Spinal cord (tissue), 10 donors: ENCODE results near the gene NAT10. TPM values are rescaled to one million over a fixed set of nuclear protein-coding genes. Genes with fewer than 3 reads are reported as not detected.

Experiments
- DNase-seq, 6 donors: peaks; one replicate each; pipeline versions ENCODE4 v3.0.0 to v3.0.0-alpha.2; 2013 to 2015; ENCODE audit warnings: low spot score in 6 of 6, low read depth in 4 of 6
- H3K27ac ChIP-seq: one replicate; pipeline ENCODE4 v1.5.1; 2013; ENCODE audit warnings: low read depth, low read length, control low read depth
- H3K27me3 ChIP-seq: one replicate; pipeline ENCODE4 v1.6.1; 2013; ENCODE audit warnings: low read length; ENCODE audit not compliant: control insufficient read depth, insufficient read depth
- H3K36me3 ChIP-seq: one replicate; pipeline ENCODE4 v1.6.1; 2013; ENCODE audit warnings: low read length; ENCODE audit not compliant: control insufficient read depth, insufficient read depth
- H3K4me1 ChIP-seq: one replicate; pipeline ENCODE4 v1.6.1; 2013; ENCODE audit warnings: low read length; ENCODE audit not compliant: control insufficient read depth, insufficient read depth
- H3K4me3 ChIP-seq: one replicate; pipeline ENCODE4 v1.5.1; 2013; ENCODE audit warnings: low read depth, low read length, control low read depth
- H3K9me3 ChIP-seq: one replicate; pipeline ENCODE4 v1.6.1; 2013; ENCODE audit warnings: low read length; ENCODE audit not compliant: control insufficient read depth, insufficient read depth
- WGBS: methylation state at CpG from one replicate; pipeline ENCODE4 v1.1.5; 2013; ENCODE audit warnings: missing lambda C conversion rate; ENCODE audit not compliant: insufficient coverage; 5-methylcytosine and 5-hydroxymethylcytosine counted together
- polyA plus RNA-seq, 2 donors: library from polyadenylated mRNA; unstranded; fragments of 120-200 nt; gene quantifications; one replicate each; pipeline ENCODE4 v1.2.1, GENCODE V29; 2013; ENCODE audit not compliant: insufficient read length in 2 of 2
- total RNA-seq, 2 donors: library from RNA; depleted of rRNA in 1 of 2; stranded (reverse); fragments of 120-200 nt in 1 of 2; fragments of >200 nt in 1 of 2; gene quantifications; one replicate each; pipeline versions ENCODE4 v1.2.3 to v1.2.4, GENCODE V29; 2013 to 2014
- donor health status: healthy.

Gene NAT10
- total and polyA plus RNA-seq, 4 donors = 18.5 to 44.9 (median 36.6) TPM

GRCh38 chr11:34154059-34154875, 48.8 kb downstream of the NAT10 start:
- Histone ChIP-seq H3K4me1 (peaks cover 23% of the 10 kb centered on the region), H3K27me3 (no peaks in the 10 kb centered on the region), H3K36me3 (peaks cover 91% of the 10 kb centered on the region), H3K27ac (no peak overlapping the region), H3K4me3 (no peak overlapping the region), H3K9me3 (no peaks in the 10 kb centered on the region)
- WGBS = 83% methylated on average over 13 of the region's 16 CpGs
- no peak for DNase-seq

GRCh38 chr11:34155057-34155756, 49.8 kb downstream of the NAT10 start:
- H3K36me3 ChIP-seq = peaks cover 91% of the 10 kb centered on the region

GRCh38 chr11:34155757-34156062, 50.3 kb downstream of the NAT10 start:
- H3K27me3 ChIP-seq = no peaks in the 10 kb centered on the region
- H3K4me1 ChIP-seq = peaks cover 29% of the 10 kb centered on the region
- 71% methylated on average over 2 of the region's 2 CpGs for WGBS
- DNase-seq = no peak
- no peak overlapping the region for H3K4me3 ChIP-seq
- H3K36me3 ChIP-seq = peaks cover 91% of the 10 kb centered on the region
- no peak overlapping the region for H3K27ac ChIP-seq
- no peaks in the 10 kb centered on the region for H3K9me3 ChIP-seq

More at GRCh38 chr11:34155057-34155756, 49.8 kb downstream of the NAT10 start:
- WGBS = 74% methylated on average over 15 of the region's 15 CpGs
- peaks cover 27% of the 10 kb centered on the region for H3K4me1 ChIP-seq
- H3K9me3 ChIP-seq = no peaks in the 10 kb centered on the region
- no peak overlapping the region for H3K4me3 ChIP-seq
- DNase-seq = peak in 1 of 6 donors; percentile 45
- no peaks in the 10 kb centered on the region for H3K27me3 ChIP-seq
- H3K27ac ChIP-seq = no peak overlapping the region

GRCh38 chr11:34157163-34157562, 51.7 kb downstream of the NAT10 start:
- Histone ChIP-seq H3K9me3 (no peaks in the 10 kb centered on the region), H3K4me1 (peaks cover 29% of the 10 kb centered on the region), H3K4me3 (no peak overlapping the region), H3K27me3 (no peaks in the 10 kb centered on the region), H3K27ac (no peak overlapping the region), H3K36me3 (peaks cover 90% of the 10 kb centered on the region)
- 93% methylated on average over 9 of the region's 9 CpGs for WGBS
- no peak for DNase-seq

GRCh38 chr11:34158661-34159060, 53.2 kb downstream of the NAT10 start:
- DNase-seq = no peak
- H3K9me3 ChIP-seq = no peaks in the 10 kb centered on the region
- no peaks in the 10 kb centered on the region for H3K27me3 ChIP-seq
- 94% methylated on average over 6 of the region's 6 CpGs for WGBS
- H3K4me1 ChIP-seq = peaks cover 29% of the 10 kb centered on the region
- H3K4me3 ChIP-seq = no peak overlapping the region
- H3K36me3 ChIP-seq = peaks cover 89% of the 10 kb centered on the region
- no peak overlapping the region for H3K27ac ChIP-seq

GRCh38 chr11:34160049-34160721, 54.8 kb downstream of the NAT10 start:
- Histone ChIP-seq H3K4me1 (peaks cover 18% of the 10 kb centered on the region), H3K27me3 (no peaks in the 10 kb centered on the region), H3K27ac (no peak overlapping the region), H3K4me3 (no peak overlapping the region), H3K9me3 (no peaks in the 10 kb centered on the region), H3K36me3 (peaks cover 89% of the 10 kb centered on the region)
- DNase-seq = peak in 1 of 6 donors; percentile 49
- 60% methylated on average over 14 of the region's 22 CpGs for WGBS

GRCh38 chr11:34160791-34161190, 55.4 kb downstream of the NAT10 start:
- H3K4me3 ChIP-seq = no peak overlapping the region
- 79% methylated on average over 18 of the region's 18 CpGs for WGBS
- no peak for DNase-seq
- H3K27me3 ChIP-seq = no peaks in the 10 kb centered on the region
- no peak overlapping the region for H3K27ac ChIP-seq
- H3K36me3 ChIP-seq = peaks cover 85% of the 10 kb centered on the region
- H3K9me3 ChIP-seq = no peaks in the 10 kb centered on the region
- H3K4me1 ChIP-seq = peaks cover 11% of the 10 kb centered on the region

GRCh38 chr11:34161361-34161760, 55.9 kb downstream of the NAT10 start:
- 59% methylated on average over 5 of the region's 6 CpGs for WGBS
- H3K9me3 ChIP-seq = no peaks in the 10 kb centered on the region

DNA sequence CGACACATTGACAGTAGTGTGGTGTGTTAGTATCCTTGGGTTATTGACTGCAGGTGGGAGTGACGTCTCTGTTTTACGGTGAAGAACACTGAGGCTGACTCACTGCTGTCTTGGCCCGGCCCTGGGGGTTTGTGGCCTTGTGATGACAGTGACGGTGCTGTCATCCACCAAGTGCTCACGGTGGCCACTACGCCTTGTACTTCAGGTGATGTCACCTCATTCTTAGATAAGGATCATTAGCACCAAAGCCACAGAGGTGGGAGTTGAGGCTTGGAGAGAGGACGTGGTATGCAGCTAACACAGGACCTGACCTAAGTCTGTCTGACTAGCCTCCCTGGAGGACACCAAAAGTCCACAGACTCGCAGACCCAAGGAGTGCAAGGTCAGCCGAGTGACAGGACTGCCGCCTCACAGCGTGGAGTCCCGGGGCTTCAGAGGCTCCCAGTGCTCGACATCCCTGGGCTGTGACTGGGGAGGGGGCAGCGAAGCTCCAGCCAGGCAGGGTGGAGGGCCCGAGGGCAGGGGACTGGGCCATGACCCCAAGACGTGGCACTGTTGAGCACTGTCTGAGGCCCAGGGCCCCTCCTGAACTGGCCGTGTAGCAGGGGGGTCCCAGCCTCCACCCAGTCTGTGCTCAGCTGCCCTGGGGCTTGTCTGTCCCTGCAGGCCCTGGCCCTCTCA, 56.5 kb downstream of the NAT10 start:
- Histone ChIP-seq H3K9me3 (no peaks in the 10 kb centered on the region), H3K27me3 (no peaks in the 10 kb centered on the region), H3K36me3 (peaks cover 85% of the 10 kb centered on the region), H3K4me3 (no peak overlapping the region), H3K4me1 (peaks cover 8% of the 10 kb centered on the region), H3K27ac (no peak overlapping the region)
- DNase-seq = no peak
- 76% methylated on average over 16 of the region's 18 CpGs for WGBS

More at GRCh38 chr11:34161361-34161760, 55.9 kb downstream of the NAT10 start:
- DNase-seq = no peak
- Histone ChIP-seq H3K36me3 (peaks cover 82% of the 10 kb centered on the region), H3K4me3 (no peak overlapping the region), H3K27ac (no peak overlapping the region), H3K27me3 (no peaks in the 10 kb centered on the region), H3K4me1 (peaks cover 8% of the 10 kb centered on the region)
